DOHH2 (cell line): ENCODE data around the gene VSTM2B.

Experiments used
- H3F3A ChIP-seq: fragments of 200-600 bp; sonication (generic), shearing (Covaris generic); 2 replicates; pipeline ENCODE4 v1.6.0; 2016; ENCODE audit warnings: antibody characterized with exemption, mild to moderate bottlenecking; ENCODE audit not compliant: control insufficient read depth, insufficient read depth
- H3K27ac ChIP-seq: fragments of 200-600 bp; sonication (generic); 2 replicates; pipeline ENCODE4 v1.5.1; 2014; ENCODE audit warnings: low read depth, mild to moderate bottlenecking, low read length, moderate library complexity
- H3K27me3 ChIP-seq: fragments of 200-600 bp; sonication (generic); 2 replicates; pipeline ENCODE4 v1.6.1; 2014; ENCODE audit warnings: mild to moderate bottlenecking, low read length, mixed read lengths; ENCODE audit not compliant: control insufficient read depth
- H3K36me3 ChIP-seq: fragments of 200-600 bp; sonication (generic); 2 replicates; pipeline ENCODE4 v1.6.1; 2014; ENCODE audit warnings: mild to moderate bottlenecking, low read length, moderate library complexity, mixed read lengths; ENCODE audit not compliant: control insufficient read depth
- H3K4me1 ChIP-seq: fragments of 200-600 bp; sonication (generic); 2 replicates; pipeline ENCODE4 v1.6.1; 2014; ENCODE audit warnings: mild to moderate bottlenecking, low read length, mixed read lengths; ENCODE audit not compliant: control insufficient read depth
- H3K4me2 ChIP-seq: fragments of 200-600 bp; sonication (generic); 2 replicates; pipeline ENCODE4 v1.6.0; 2014; ENCODE audit warnings: mild to moderate bottlenecking, low read length, moderate library complexity
- H3K4me3 ChIP-seq: fragments of 200-600 bp; sonication (generic); 2 replicates; pipeline ENCODE4 v1.5.1; 2014; ENCODE audit warnings: mild to moderate bottlenecking, low read length, mixed read lengths
- H3K79me2 ChIP-seq: fragments of 200-600 bp; sonication (generic); 2 replicates; pipeline ENCODE4 v1.6.1; 2014; ENCODE audit warnings: mild to moderate bottlenecking, low read length, mixed read lengths; ENCODE audit not compliant: control insufficient read depth
- H3K9me2 ChIP-seq: fragments of 200-600 bp; sonication (generic); replicated peaks from 2 replicates; pipeline ENCODE4 v1.6.1; 2014; ENCODE audit warnings: mild to moderate bottlenecking, low read length, mixed read lengths; ENCODE audit not compliant: control insufficient read depth
- H3K9me3 ChIP-seq: fragments of 200-600 bp; sonication (generic); 2 replicates; pipeline ENCODE4 v1.6.1; 2014; ENCODE audit warnings: antibody characterized with exemption, low read length, mixed read lengths; ENCODE audit not compliant: control insufficient read depth, insufficient read depth
- H4K20me1 ChIP-seq: fragments of 200-600 bp; sonication (generic); 2 replicates; pipeline ENCODE4 v1.6.0; 2014; ENCODE audit warnings: low read depth, mild to moderate bottlenecking, antibody characterized with exemption, low read length, moderate library complexity; ENCODE audit not compliant: control insufficient read depth, insufficient read depth
- CTCF ChIP-seq: fragments of 200-600 bp; sonication (generic); IDR thresholded peaks from one replicate; pipeline ENCODE4 v1.5.1; 2014; ENCODE audit warnings: antibody characterized with exemption, mild to moderate bottlenecking, low read depth, low read length; ENCODE audit not compliant: poor library complexity, severe bottlenecking
- EZH2phosphoT487 ChIP-seq: fragments of 200-600 bp; sonication (generic); IDR thresholded peaks from 2 replicates; pipeline ENCODE4 v1.6.1; 2017; ENCODE audit warnings: borderline replicate concordance, mild to moderate bottlenecking, antibody characterized with exemption, low read length, moderate library complexity, mixed read lengths

Gene VSTM2B

DNA sequence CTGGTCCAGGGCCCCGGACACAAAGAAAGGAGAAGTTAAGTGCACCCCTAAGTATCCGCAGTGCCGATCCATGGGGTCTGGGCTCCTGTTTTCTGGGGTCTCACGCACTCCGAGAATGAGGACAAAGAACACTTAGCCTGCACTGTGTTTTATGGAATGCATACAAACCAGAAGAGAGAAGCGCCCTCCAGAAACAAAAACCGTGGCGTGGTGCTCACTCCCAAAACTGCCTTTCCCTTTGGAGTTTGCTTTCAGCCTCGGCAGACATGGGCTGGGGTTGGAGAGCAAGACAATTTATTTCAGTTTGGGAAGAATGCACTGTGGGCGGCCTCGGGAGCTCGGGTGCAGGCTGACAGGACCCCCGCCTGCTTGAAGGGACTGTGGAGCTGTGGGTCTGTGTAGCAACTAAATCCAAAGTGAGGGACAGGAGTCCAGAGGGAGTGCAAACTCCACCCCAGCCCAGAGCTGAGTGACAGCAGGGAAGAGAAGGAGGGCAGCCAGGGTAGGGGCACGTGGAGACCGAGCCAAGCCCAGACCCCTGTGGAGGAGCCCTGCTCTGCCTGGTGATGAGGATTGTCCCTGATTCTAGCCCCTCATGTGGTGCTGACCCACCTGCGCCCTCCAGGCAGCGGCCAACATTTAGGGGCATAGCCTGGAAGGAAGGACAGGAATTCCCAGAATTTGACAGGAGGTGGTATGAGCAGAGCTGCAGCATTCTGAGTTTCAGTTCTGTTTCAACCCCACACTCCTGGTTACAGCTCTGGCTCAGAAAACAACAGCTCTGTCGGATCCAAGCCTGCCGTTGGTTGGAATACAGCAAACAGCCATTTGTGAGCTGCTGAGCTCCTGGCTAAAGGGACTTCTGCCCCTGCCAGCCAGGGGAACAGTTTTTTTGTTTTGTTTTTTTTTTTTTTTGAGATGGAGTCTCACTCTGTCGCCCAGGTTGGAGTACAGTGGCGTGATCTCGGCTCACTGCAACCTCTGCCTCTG, 42.5 kb downstream of the VSTM2B start:
- Histone ChIP-seq H3K9me2 (no peaks in the 10 kb centered on the region), H3K4me1 (no peaks in the 10 kb centered on the region), H3K4me2 (no peak overlapping the region), H3K9me3 (no peaks in the 10 kb centered on the region), H3K36me3 (no peaks in the 10 kb centered on the region), H3K4me3 (no peak overlapping the region), H4K20me1 (no peaks in the 10 kb centered on the region), H3K27me3 (no peaks in the 10 kb centered on the region; the same call in 1 of the 2 replicates), H3F3A (no peaks in the 10 kb centered on the region), H3K27ac (no peak overlapping the region), H3K79me2 (no peaks in the 10 kb centered on the region)
- TF ChIP-seq EZH2phosphoT487 (no peak), CTCF (no peak)

- Histone ChIP-seq H3K36me3 (no peaks in the 10 kb centered on the region), H3K9me2 (no peaks in the 10 kb centered on the region), H3K27me3 (no peaks in the 10 kb centered on the region; the same call in 1 of the 2 replicates), H3K79me2 (no peaks in the 10 kb centered on the region), H3K4me2 (no peak overlapping the region), H3K4me1 (no peaks in the 10 kb centered on the region), H3F3A (no peaks in the 10 kb centered on the region), H3K4me3 (no peak overlapping the region), H3K27ac (no peak overlapping the region), H4K20me1 (no peaks in the 10 kb centered on the region), H3K9me3 (no peaks in the 10 kb centered on the region)
- TF ChIP-seq EZH2phosphoT487 (no peak), CTCF (no peak)
Measured at GRCh38 chr19:29569038-29569911, 43.5 kb downstream of the VSTM2B start.

DNA sequence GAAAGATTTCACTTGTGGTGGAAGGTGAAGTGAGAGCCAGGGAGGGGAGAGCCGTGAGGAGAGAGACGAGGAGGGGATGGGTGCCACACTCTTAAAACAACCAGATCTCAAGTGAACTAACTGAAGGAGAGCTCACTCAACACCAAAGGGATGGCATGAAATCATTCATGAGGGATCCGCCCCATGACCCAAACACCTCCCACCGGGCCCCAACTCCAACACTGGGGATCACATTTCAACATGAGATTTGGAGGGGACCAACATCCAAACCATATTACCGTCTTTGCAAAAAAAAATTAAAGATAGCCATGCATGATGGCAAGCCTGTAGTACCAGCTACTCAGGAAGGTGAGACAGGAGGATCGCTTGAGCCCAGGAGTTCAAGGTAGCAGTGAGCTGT, 45.4 kb downstream of the VSTM2B start:
- no peak overlapping the region for H3K4me2 ChIP-seq
- no peak overlapping the region for H3K27ac ChIP-seq
- H3K79me2 ChIP-seq: no peaks in the 10 kb centered on the region
- no peaks in the 10 kb centered on the region for H3F3A ChIP-seq
- H3K4me1 ChIP-seq: no peaks in the 10 kb centered on the region
- TF ChIP-seq EZH2phosphoT487: no peak
- TF ChIP-seq CTCF: no peak
- no peaks in the 10 kb centered on the region for H3K9me3 ChIP-seq
- H3K4me3 ChIP-seq: no peak overlapping the region
- H3K9me2 ChIP-seq: no peaks in the 10 kb centered on the region
- H4K20me1 ChIP-seq: no peaks in the 10 kb centered on the region
- peaks cover 2% of the 10 kb centered on the region; the same call in 1 of the 2 replicates for H3K27me3 ChIP-seq
- no peaks in the 10 kb centered on the region for H3K36me3 ChIP-seq
